ENCODE results near the gene TAC4. TPM values are rescaled to one million over a fixed set of nuclear protein-coding genes. Genes with fewer than 3 reads are reported as not detected.

TAC4 gene
- total RNA-seq, result 1 to 10 TPM in 1 of 4 donors, under 1 TPM in 1, not detected in 2; 0.47 to 1.1 TPM
- polyA plus RNA-seq, result 1.0 TPM
- long read RNA-seq, donor 1, result 0 reads
- long read RNA-seq, donor 2, result 0 reads
- long read RNA-seq, donor 3, partial matches to known transcripts, result 0 of 1 reads
- long read RNA-seq, donor 3, other reads (novel, unspliced or antisense), result 1 of 1 reads
- long read RNA-seq, donor 4, result 0 reads

- Histone ChIP-seq H3K27ac (ENCODE audit: low read length) (peak within 1 kb of the TSS; percentile 20), H3K4me1 (ENCODE audit: control insufficient read depth, insufficient read depth, low read length) (peaks cover 7% of the 10 kb centered on the region)
Measured at GRCh38 chr17:49848019-49848473, at the start of gene TAC4. TSS of gene TAC4 (minus strand) at chr17:49848069. CDS start at chr17:49848017, 52 bp downstream.

GRCh38 chr17:49896860-49897259 is 49.0 kb upstream of the TAC4 start:
- DNase-seq (no peak), ATAC-seq (no peak)
- 81% methylated on average over 5 of the region's 5 CpGs for WGBS
- Histone ChIP-seq H3K4me1 (ENCODE audit: control insufficient read depth, insufficient read depth, low read length) (no peaks in the 10 kb centered on the region), H3K4me3 (ENCODE audit: low read length) (no peak overlapping the region), H3K9me3 (ENCODE audit: control insufficient read depth, low read length) (no peaks in the 10 kb centered on the region), H3K27ac (ENCODE audit: low read length) (no peak overlapping the region), H3K27me3 (ENCODE audit: control insufficient read depth, insufficient read depth) (no peaks in the 10 kb centered on the region)
- intact Hi-C loops (cut with DNase I), result no loop called here

More at GRCh38 chr17:49848019-49848473, at the start of gene TAC4:
- DNase-seq (no peak), ATAC-seq (no peak)
- H3K27me3 ChIP-seq (ENCODE audit: control insufficient read depth, insufficient read depth), result no peaks in the 10 kb centered on the region
- H3K9me3 ChIP-seq (ENCODE audit: control insufficient read depth, low read length), result no peaks in the 10 kb centered on the region
- no peak within 1 kb of the TSS for H3K4me3 ChIP-seq (ENCODE audit: low read length)
- intact Hi-C loops (cut with DNase I), result loop anchor here in 1 of 4 donors (10.0 kb wide), 1 partner anchor 53 kb away; no protein-coding TSS in a partner anchor

GRCh38 chr17:49896222-49896621 is 48.4 kb upstream of the TAC4 start:
- no peaks in the 10 kb centered on the region for H3K27me3 ChIP-seq (ENCODE audit: control insufficient read depth, insufficient read depth)

GRCh38 chr17:49895812-49896211 is 47.9 kb upstream of the TAC4 start:
- Histone ChIP-seq H3K27ac (ENCODE audit: low read length) (no peak overlapping the region), H3K4me1 (ENCODE audit: control insufficient read depth, insufficient read depth, low read length) (no peaks in the 10 kb centered on the region), H3K27me3 (ENCODE audit: control insufficient read depth, insufficient read depth) (no peaks in the 10 kb centered on the region), H3K9me3 (ENCODE audit: control insufficient read depth, low read length) (no peaks in the 10 kb centered on the region), H3K4me3 (ENCODE audit: low read length) (no peak overlapping the region)
- 57% methylated on average over 2 of the region's 2 CpGs for WGBS
- ATAC-seq (no peak), DNase-seq (no peak)
- intact Hi-C loops (cut with DNase I), result no loop called here

More at GRCh38 chr17:49896222-49896621, 48.4 kb upstream of the TAC4 start:
- ATAC-seq (no peak), DNase-seq (no peak)
- no peak overlapping the region for H3K27ac ChIP-seq (ENCODE audit: low read length)
- H3K4me3 ChIP-seq (ENCODE audit: low read length), result no peak overlapping the region
- 98% methylated on average over 1 of the region's 1 CpG for WGBS
- no peaks in the 10 kb centered on the region for H3K9me3 ChIP-seq (ENCODE audit: control insufficient read depth, low read length)
- H3K4me1 ChIP-seq (ENCODE audit: control insufficient read depth, insufficient read depth, low read length), result no peaks in the 10 kb centered on the region
- intact Hi-C loops (cut with DNase I), result no loop called here

GRCh38 chr17:49894761-49895160 is 46.9 kb upstream of the TAC4 start:
- no peak for ATAC-seq
- no peak for DNase-seq
- no peaks in the 10 kb centered on the region for H3K9me3 ChIP-seq (ENCODE audit: control insufficient read depth, low read length)
- H3K27me3 ChIP-seq (ENCODE audit: control insufficient read depth, insufficient read depth), result no peaks in the 10 kb centered on the region
- H3K4me3 ChIP-seq (ENCODE audit: low read length), result no peak overlapping the region
- WGBS, result 84% methylated on average over 10 of the region's 10 CpGs
- intact Hi-C loops (cut with DNase I), result no loop called here
- H3K27ac ChIP-seq (ENCODE audit: low read length), result no peak overlapping the region
- no peaks in the 10 kb centered on the region for H3K4me1 ChIP-seq (ENCODE audit: control insufficient read depth, insufficient read depth, low read length)

GRCh38 chr17:49891694-49892389 is 44.0 kb upstream of the TAC4 start:
- intact Hi-C loops (cut with DNase I), result no loop called here
- no peak for DNase-seq

GRCh38 chr17:49891271-49891670 is 43.4 kb upstream of the TAC4 start:
- H3K4me3 ChIP-seq (ENCODE audit: low read length), result no peak overlapping the region
- intact Hi-C loops (cut with DNase I), result no loop called here
- no peaks in the 10 kb centered on the region for H3K4me1 ChIP-seq (ENCODE audit: control insufficient read depth, insufficient read depth, low read length)
- no peak overlapping the region for H3K27ac ChIP-seq (ENCODE audit: low read length)
- ATAC-seq (no peak), DNase-seq (no peak)
- no peaks in the 10 kb centered on the region for H3K27me3 ChIP-seq (ENCODE audit: control insufficient read depth, insufficient read depth)
- WGBS, result 69% methylated on average over 5 of the region's 5 CpGs
- H3K9me3 ChIP-seq (ENCODE audit: control insufficient read depth, low read length), result no peaks in the 10 kb centered on the region

More at GRCh38 chr17:49891694-49892389, 44.0 kb upstream of the TAC4 start:
- 81% methylated on average over 10 of the region's 10 CpGs for WGBS
- Histone ChIP-seq H3K27me3 (ENCODE audit: control insufficient read depth, insufficient read depth) (no peaks in the 10 kb centered on the region), H3K9me3 (ENCODE audit: control insufficient read depth, low read length) (no peaks in the 10 kb centered on the region), H3K27ac (ENCODE audit: low read length) (no peak overlapping the region), H3K4me1 (ENCODE audit: control insufficient read depth, insufficient read depth, low read length) (no peaks in the 10 kb centered on the region), H3K4me3 (ENCODE audit: low read length) (no peak overlapping the region)
- ATAC-seq, result no peak

- Histone ChIP-seq H3K4me3 (ENCODE audit: low read length) (no peak overlapping the region), H3K27me3 (ENCODE audit: control insufficient read depth, insufficient read depth) (no peaks in the 10 kb centered on the region), H3K27ac (ENCODE audit: low read length) (no peak overlapping the region), H3K4me1 (ENCODE audit: control insufficient read depth, insufficient read depth, low read length) (no peaks in the 10 kb centered on the region), H3K9me3 (ENCODE audit: control insufficient read depth, low read length) (no peaks in the 10 kb centered on the region)
- DNase-seq, result no peak
- WGBS, result 41% methylated on average over 23 of the region's 23 CpGs
- intact Hi-C loops (cut with DNase I), result no loop called here
- peak in 1 of 2 donors; percentile 22 for ATAC-seq
Measured at GRCh38 chr17:49890852-49891251, 43.0 kb upstream of the TAC4 start.

- no peaks in the 10 kb centered on the region for H3K4me1 ChIP-seq (ENCODE audit: control insufficient read depth, insufficient read depth, low read length)
- peak; percentile 65 to 70 for ATAC-seq
- no peaks in the 10 kb centered on the region for H3K27me3 ChIP-seq (ENCODE audit: control insufficient read depth, insufficient read depth)
- intact Hi-C loops (cut with DNase I), result no loop called here
- DNase-seq, result peak; percentile 55 to 81 (median 73)
- H3K27ac ChIP-seq (ENCODE audit: low read length), result no peak overlapping the region
- no peak overlapping the region for H3K4me3 ChIP-seq (ENCODE audit: low read length)
- 20% methylated on average over 33 of the region's 33 CpGs for WGBS
- no peaks in the 10 kb centered on the region for H3K9me3 ChIP-seq (ENCODE audit: control insufficient read depth, low read length)
Measured at GRCh38 chr17:49890077-49890821, 42.4 kb upstream of the TAC4 start.

- no peak overlapping the region for H3K27ac ChIP-seq (ENCODE audit: low read length)
- 90% methylated on average over 12 of the region's 12 CpGs for WGBS
- ATAC-seq (no peak), DNase-seq (no peak)
- no peak overlapping the region for H3K4me3 ChIP-seq (ENCODE audit: low read length)
- intact Hi-C loops (cut with DNase I), result no loop called here
- H3K4me1 ChIP-seq (ENCODE audit: control insufficient read depth, insufficient read depth, low read length), result no peaks in the 10 kb centered on the region
- H3K27me3 ChIP-seq (ENCODE audit: control insufficient read depth, insufficient read depth), result no peaks in the 10 kb centered on the region
- no peaks in the 10 kb centered on the region for H3K9me3 ChIP-seq (ENCODE audit: control insufficient read depth, low read length)
Measured at GRCh38 chr17:49889500-49889899, 41.6 kb upstream of the TAC4 start.

GRCh38 chr17:49887744-49888360 is 40.0 kb upstream of the TAC4 start:
- DNase-seq (no peak), ATAC-seq (no peak)
- intact Hi-C loops (cut with DNase I), result no loop called here
- 86% methylated on average over 9 of the region's 9 CpGs for WGBS
- Histone ChIP-seq H3K4me1 (ENCODE audit: control insufficient read depth, insufficient read depth, low read length) (no peaks in the 10 kb centered on the region), H3K27me3 (ENCODE audit: control insufficient read depth, insufficient read depth) (no peaks in the 10 kb centered on the region), H3K4me3 (ENCODE audit: low read length) (no peak overlapping the region), H3K27ac (ENCODE audit: low read length) (no peak overlapping the region), H3K9me3 (ENCODE audit: control insufficient read depth, low read length) (no peaks in the 10 kb centered on the region)
